ENCODE results near the gene KCTD14. TPM values are rescaled to one million over a fixed set of nuclear protein-coding genes. Genes with fewer than 3 reads are reported as not detected.

KCTD14 gene
- total and polyA plus RNA-seq, 9 of the 15 experiments (the other 6 are each of a cell fraction or from before 2014, with no cell fraction given), result 0.04 to 0.30 (median 0.11) TPM; not detected in 2

DNA sequence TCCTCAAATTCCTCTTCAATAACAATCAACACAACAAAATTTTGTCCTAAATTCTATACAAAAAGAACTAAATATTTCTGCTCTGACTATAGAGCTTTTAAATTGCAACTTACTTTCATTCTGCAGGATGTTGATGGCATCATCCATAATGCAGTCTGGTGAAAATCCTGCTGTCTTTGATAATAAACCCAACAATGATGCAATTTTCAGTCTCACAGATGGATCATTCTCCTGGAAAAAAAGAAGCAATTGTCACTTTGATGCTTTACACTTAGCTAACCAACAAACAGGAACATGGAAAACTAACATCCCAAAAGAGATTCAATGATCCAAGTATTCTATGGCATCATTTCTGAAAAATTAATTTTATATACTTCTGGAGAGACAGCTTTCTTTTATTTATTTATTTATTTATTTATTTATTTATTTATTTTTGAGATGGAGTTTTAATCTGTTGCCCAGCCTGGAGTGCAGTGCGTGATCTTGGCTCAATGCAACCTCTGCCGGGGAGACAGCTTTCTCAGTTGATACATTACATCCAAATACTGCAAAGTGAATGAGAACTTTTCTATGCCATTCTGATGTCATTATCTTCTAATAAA, 41.6 kb downstream of the KCTD14 start:
- no peak overlapping the region for H3K27ac ChIP-seq (ENCODE audit: extremely low read depth, low read depth, low read length)
- H3K27me3 ChIP-seq (ENCODE audit: control insufficient read depth in 2 of 2, insufficient read depth in 2 of 2, low read length in 2 of 2), result no peaks in the 10 kb centered on the region
- H3K79me2 ChIP-seq (ENCODE audit: control insufficient read depth, insufficient read depth, low read length), result peaks cover 10% of the 10 kb centered on the region; the same call in 2 of the 3 replicates
- no peaks in the 10 kb centered on the region for H3K9me3 ChIP-seq (replicated peaks; ENCODE audit: control insufficient read depth, insufficient read depth, low read depth, low read length)
- H3K4me1 ChIP-seq (replicated peaks in 1 of 2; ENCODE audit: control insufficient read depth in 2 of 2, insufficient read depth in 2 of 2, low read length in 2 of 2), result no peaks in the 10 kb centered on the region
- in situ Hi-C loops (cut with MboI) (no loop called here), intact Hi-C loops (cut with micrococcal nuclease) (no loop called here)
- WGBS (ENCODE audit: insufficient coverage, low coverage, missing lambda C conversion rate), result 90% methylated on average over 2 of the region's 2 CpGs
- FAIRE-seq (no peak), ATAC-seq (no peak), DNase-seq (ENCODE audit: extremely low read depth in 1 of 4, low spot score in 3 of 4) (no peak)
- ChIA-PET CTCF (ENCODE audit: low intra/inter-chr PET ratio) (no interaction called here), POLR2A (interaction anchor here (1.1 to 2.2 kb wide), 4 partner anchors 8 to 13 kb away, joined by 3 to 9 read pairs (median 4); partner anchors contain the start of gene INTS4)
- TF ChIP-seq CEBPG (CRISPR knock-in tag; IDR thresholded peaks at IDR 0.05) (no peak), CEBPG (tag; conservative IDR thresholded peaks at IDR 0.05 in 1 of 2, IDR thresholded peaks at IDR 0.05 in 1 of 2) (peak; percentile 31 to 85; a peak in 3 of 4 replicates), RBM22 (IDR thresholded peaks at IDR 0.05; ENCODE audit: low read depth, low read length, poor library complexity, severe bottlenecking) (no peak), TAL1 (IDR thresholded peaks at IDR 0.05) (no peak), CCNT2 (IDR thresholded peaks at IDR 0.05; ENCODE audit: borderline replicate concordance, extremely low read depth, insufficient read length, low read depth, low read length) (no peak), TFAM (CRISPR knock-in tag; conservative IDR thresholded peaks at IDR 0.05) (no peak)
- TF ChIP-seq, protein P1, sequence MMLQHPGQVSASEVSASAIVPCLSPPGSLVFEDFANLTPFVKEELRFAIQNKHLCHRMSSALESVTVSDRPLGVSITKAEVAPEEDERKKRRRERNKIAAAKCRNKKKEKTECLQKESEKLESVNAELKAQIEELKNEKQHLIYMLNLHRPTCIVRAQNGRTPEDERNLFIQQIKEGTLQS (IDR thresholded peaks at IDR 0.05), result peak; percentile 50
- TF ChIP-seq, protein P1 (CRISPR knock-in tag; conservative IDR thresholded peaks at IDR 0.05), result no peak
- TF ChIP-seq, protein P2, sequence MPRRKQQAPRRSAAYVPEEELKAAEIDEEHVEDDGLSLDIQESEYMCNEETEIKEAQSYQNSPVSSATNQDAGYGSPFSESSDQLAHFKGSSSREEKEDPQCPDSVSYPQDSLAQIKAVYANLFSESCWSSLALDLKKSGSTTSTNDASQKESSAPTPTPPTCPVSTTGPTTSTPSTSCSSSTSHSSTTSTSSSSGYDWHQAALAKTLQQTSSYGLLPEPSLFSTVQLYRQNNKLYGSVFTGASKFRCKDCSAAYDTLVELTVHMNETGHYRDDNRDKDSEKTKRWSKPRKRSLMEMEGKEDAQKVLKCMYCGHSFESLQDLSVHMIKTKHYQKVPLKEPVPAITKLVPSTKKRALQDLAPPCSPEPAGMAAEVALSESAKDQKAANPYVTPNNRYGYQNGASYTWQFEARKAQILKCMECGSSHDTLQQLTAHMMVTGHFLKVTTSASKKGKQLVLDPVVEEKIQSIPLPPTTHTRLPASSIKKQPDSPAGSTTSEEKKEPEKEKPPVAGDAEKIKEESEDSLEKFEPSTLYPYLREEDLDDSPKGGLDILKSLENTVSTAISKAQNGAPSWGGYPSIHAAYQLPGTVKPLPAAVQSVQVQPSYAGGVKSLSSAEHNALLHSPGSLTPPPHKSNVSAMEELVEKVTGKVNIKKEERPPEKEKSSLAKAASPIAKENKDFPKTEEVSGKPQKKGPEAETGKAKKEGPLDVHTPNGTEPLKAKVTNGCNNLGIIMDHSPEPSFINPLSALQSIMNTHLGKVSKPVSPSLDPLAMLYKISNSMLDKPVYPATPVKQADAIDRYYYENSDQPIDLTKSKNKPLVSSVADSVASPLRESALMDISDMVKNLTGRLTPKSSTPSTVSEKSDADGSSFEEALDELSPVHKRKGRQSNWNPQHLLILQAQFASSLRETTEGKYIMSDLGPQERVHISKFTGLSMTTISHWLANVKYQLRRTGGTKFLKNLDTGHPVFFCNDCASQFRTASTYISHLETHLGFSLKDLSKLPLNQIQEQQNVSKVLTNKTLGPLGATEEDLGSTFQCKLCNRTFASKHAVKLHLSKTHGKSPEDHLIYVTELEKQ (CRISPR knock-in tag; IDR thresholded peaks at IDR 0.05), result no peak
- H4K20me1 ChIP-seq (replicated peaks; ENCODE audit: control insufficient read depth, insufficient read depth, low read length), result 0 out of 2 replicates have a peak, but pooled peaks cover 4% of the 10 kb centered on the region
- no TSS peak for BruUV-seq (replicated peaks)
- no peak overlapping the region for H3K9ac ChIP-seq (ENCODE audit: insufficient read depth in 1 of 2, low read depth in 2 of 2, low read length in 2 of 2)
- no peaks in the 10 kb centered on the region for H3K9me1 ChIP-seq (ENCODE audit: control insufficient read depth, insufficient read depth, low read length)
- peaks cover 57% of the 10 kb centered on the region; the same call in 2 of the 3 replicates for H3K36me3 ChIP-seq (ENCODE audit: control insufficient read depth, insufficient read depth, low read length)
- no peak overlapping the region for H3K4me2 ChIP-seq (ENCODE audit: insufficient read depth, low read length)
- no peak overlapping the region for H3K4me3 ChIP-seq
- H2AFZ ChIP-seq (ENCODE audit: low read depth, low read length), result no peak overlapping the region
